Right lobe of liver (tissue), 6 donors: ENCODE data around the gene CFAP52. TPM values are rescaled to one million over a fixed set of nuclear protein-coding genes. Genes with fewer than 3 reads are reported as not detected.
"Not testable (repeated sequence)": the region's sequence is repeated elsewhere in the genome, so short reads cannot be mapped to it uniquely, and the experiment has no call there.

Experiments
- ATAC-seq, 4 donors: fragments of 200-7000 bp; cut with Tn5 transposase; one replicate each; pipeline ENCODE4 v1.9.1; 2020; ENCODE audit warnings: mild to moderate bottlenecking in 4 of 4, moderate library complexity in 4 of 4
- DNase-seq, 3 donors: peaks; one replicate each; pipeline ENCODE4 v3.0.0-alpha.2; 2020
- H3K27ac ChIP-seq, 3 donors: fragments of 200-600 bp; one replicate each; pipeline ENCODE4 v1.8.0; 2022
- H3K27me3 ChIP-seq, 2 donors: fragments of 200-600 bp; one replicate each; pipeline ENCODE4 v1.8.0; 2022
- H3K36me3 ChIP-seq, 4 donors: fragments of 200-600 bp; sonication (generic) in 1 of 4; one replicate each; pipeline versions ENCODE4 v1.5.1 to v1.8.0; 2017 to 2022; ENCODE audit warnings: control low read depth in 1 of 4
- H3K4me1 ChIP-seq, 4 donors: fragments of 200-600 bp; sonication (generic) in 1 of 4; one replicate each; pipeline versions ENCODE4 v1.5.1 to v1.8.0; 2017 to 2022; ENCODE audit warnings: control low read depth in 1 of 4
- H3K4me3 ChIP-seq, 3 donors: fragments of 200-600 bp; one replicate each; pipeline ENCODE4 v1.8.0; 2022
- H3K9me3 ChIP-seq, 4 donors: fragments of 200-600 bp; sonication (generic) in 1 of 4; one replicate each; pipeline versions ENCODE4 v1.5.1 to v1.8.0; 2017 to 2022; ENCODE audit warnings: control low read depth in 1 of 4
- CTCF ChIP-seq, 4 donors: fragments of 200-600 bp in 3 of 4; fragments of 450-650 bp in 1 of 4; IDR thresholded peaks; one replicate each; pipeline versions ENCODE4 v1.5.1 to v1.8.0; 2016 to 2022; ENCODE audit warnings: antibody characterized with exemption in 4 of 4, mild to moderate bottlenecking in 2 of 4
- POLR2A ChIP-seq: fragments of 450-650 bp; IDR thresholded peaks from one replicate; pipeline ENCODE4 v1.6.1; 2017; ENCODE audit warnings: antibody characterized with exemption, mild to moderate bottlenecking
- WGBS: methylation state at CpG from one replicate; pipeline ENCODE4 v1.1.6; 2018; ENCODE audit warnings: low coverage, low lambda C conversion rate; ENCODE audit not compliant: insufficient coverage; ENCODE audit errors: missing lambda C conversion rate; 5-methylcytosine and 5-hydroxymethylcytosine counted together
- intact Hi-C, 2 donors: fragments of 100-400 bp; cut with DNase I; formaldehyde crosslinking; loops; one replicate each; pipeline versions ENCODE4 v1.11.2 to v1.14.1; 2022
- total RNA-seq, 6 experiments: library from RNA; depleted of rRNA in 2 of 6; stranded (reverse); fragments of >200 nt in 2 of 6; fragmentation: NEBNext Ultra II Directional in 3 of 6; extraction: Animal tissue kit (Norgen Biotek cat#: 25700) in 3 of 6; gene quantifications; one replicate each; pipeline versions ENCODE4 v1.1.0 to v1.2.4, GENCODE V29; 2016 to 2023
- donor health status: DM: no; HTN: yes; CAD: no.
- donor health status: DM: no; HTN: no; CAD: no.
- donor health status: DM: no; HTN: no; CAD: no.
- donor health status: DM: no; HTN: yes; CAD: no.
- donor health status: DM: no; HTN: yes; CAD: no.

Gene CFAP52
- total RNA-seq, 6 experiments from 2014 or later, result not detected

GRCh38 chr17:9554715-9555114 lies 21.7 kb upstream of the CFAP52 start:
- peak in 1 of 4 donors; percentile 27 for ATAC-seq

GRCh38 chr17:9557161-9557755 lies 19.2 kb upstream of the CFAP52 start:
- ATAC-seq (no peak), DNase-seq (no peak)
- Histone ChIP-seq H3K4me1 (no peaks in the 10 kb centered on the region), H3K4me3 (no peak overlapping the region), H3K36me3 (no peaks in the 10 kb centered on the region), H3K27me3 (no peaks in the 10 kb centered on the region), H3K9me3 (no peaks in the 10 kb centered on the region), H3K27ac (no peak overlapping the region)
- 85% methylated on average over 6 of the region's 10 CpGs for whole genome bisulfite sequencing
- TF ChIP-seq POLR2A, result no peak
- no peak for TF ChIP-seq CTCF (IDR thresholded peaks at IDR 0.05)
- intact Hi-C loops, result no loop called here

More at GRCh38 chr17:9554715-9555114, 21.7 kb upstream of the CFAP52 start:
- H3K36me3 ChIP-seq, H3K27ac ChIP-seq, DNase-seq, H3K27me3 ChIP-seq, H3K4me1 ChIP-seq, intact Hi-C loops, H3K9me3 ChIP-seq, H3K4me3 ChIP-seq: not testable (repeated sequence)
- WGBS, result 80% methylated on average over 4 of the region's 6 CpGs
- peak; percentile 14 to 38 (median 28) for TF ChIP-seq CTCF (IDR thresholded peaks at IDR 0.05)

- no peak for DNase-seq
Measured at GRCh38 chr17:9557857-9558256, 18.6 kb upstream of the CFAP52 start.

GRCh38 chr17:9564104-9564503 lies 12.3 kb upstream of the CFAP52 start:
- DNase-seq (no peak), ATAC-seq (no peak)
- H3K4me1 ChIP-seq, result no peaks in the 10 kb centered on the region

More at GRCh38 chr17:9557857-9558256, 18.6 kb upstream of the CFAP52 start:
- no peak for TF ChIP-seq POLR2A
- no peak for TF ChIP-seq CTCF (IDR thresholded peaks at IDR 0.05)
- Histone ChIP-seq H3K4me1 (no peaks in the 10 kb centered on the region), H3K27me3 (no peaks in the 10 kb centered on the region), H3K36me3 (no peaks in the 10 kb centered on the region), H3K4me3 (no peak overlapping the region), H3K27ac (no peak overlapping the region), H3K9me3 (no peaks in the 10 kb centered on the region)
- no peak for ATAC-seq
- WGBS, result 83% methylated on average over 8 of the region's 9 CpGs
- intact Hi-C loops, result no loop called here

More at GRCh38 chr17:9564104-9564503, 12.3 kb upstream of the CFAP52 start:
- no peaks in the 10 kb centered on the region for H3K27me3 ChIP-seq
- intact Hi-C loops, result no loop called here
- no peaks in the 10 kb centered on the region for H3K9me3 ChIP-seq
- TF ChIP-seq CTCF (IDR thresholded peaks at IDR 0.05) (no peak), POLR2A (no peak)
- H3K27ac ChIP-seq, result no peak overlapping the region
- H3K36me3 ChIP-seq, result peaks cover 0 to 11% (median 4%) of the 10 kb centered on the region in 4 donors
- H3K4me3 ChIP-seq, result no peak overlapping the region
